NK-92 (cell line): Measurements from ENCODE around the gene ATP6V1F.

Experiments
- DNase-seq: peaks from one replicate; lab custom pipeline; 2025; ENCODE audit not compliant: unreplicated experiment; lab: John Stamatoyannopoulos, UW

ATP6V1F gene

DNA sequence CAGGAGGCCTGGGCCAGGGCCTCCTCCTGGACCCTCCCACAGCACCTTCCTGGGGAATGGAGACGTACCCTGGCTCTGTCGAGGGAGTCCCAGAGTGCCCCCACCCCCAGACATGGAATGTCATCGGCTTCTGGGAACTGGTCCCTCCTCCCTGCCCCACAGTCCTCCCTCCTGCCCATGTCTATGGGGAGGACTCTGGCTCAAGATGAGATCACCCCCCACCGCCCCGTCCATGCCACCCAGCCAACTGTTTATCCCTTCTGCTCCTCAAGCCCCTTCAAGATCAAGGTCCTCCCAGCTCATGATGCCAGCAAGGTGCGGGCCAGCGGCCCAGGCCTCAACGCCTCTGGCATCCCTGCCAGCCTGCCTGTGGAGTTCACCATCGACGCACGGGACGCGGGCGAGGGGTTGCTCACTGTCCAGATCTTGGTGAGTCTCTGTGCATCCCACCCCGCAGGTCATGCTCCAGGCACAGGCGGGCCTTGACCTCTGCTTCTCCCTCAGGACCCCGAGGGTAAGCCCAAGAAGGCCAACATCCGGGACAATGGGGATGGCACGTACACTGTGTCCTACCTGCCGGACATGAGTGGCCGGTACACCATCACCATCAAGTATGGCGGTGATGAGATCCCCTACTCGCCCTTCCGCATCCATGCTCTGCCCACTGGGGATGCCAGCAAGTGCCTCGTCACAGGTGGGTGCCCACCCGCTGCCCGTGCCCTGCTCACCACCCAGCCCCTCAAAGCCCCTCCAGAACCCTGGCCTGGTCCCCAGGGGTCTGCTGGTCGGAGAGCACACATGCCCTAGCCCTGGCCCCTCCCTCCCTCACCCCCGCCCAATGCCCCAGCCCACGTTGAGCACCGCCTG, 14.1 kb upstream of the ATP6V1F start:
- DNase-seq = no peak

GRCh38 chr7:128849156-128849515, 13.5 kb upstream of the ATP6V1F start:
- no peak for DNase-seq

- no peak for DNase-seq
These were observed 12.7 kb upstream of the ATP6V1F start for GRCh38 chr7:128849804-128850490.

GRCh38 chr7:128852537-128853254, 10.0 kb upstream of the ATP6V1F start:
- no peak for DNase-seq

- DNase-seq = no peak
These were observed 8.9 kb upstream of the ATP6V1F start for GRCh38 chr7:128853799-128854198.

- no peak for DNase-seq
These were observed 8.3 kb upstream of the ATP6V1F start for GRCh38 chr7:128854396-128854795.

- DNase-seq = no peak
These were observed 7.1 kb upstream of the ATP6V1F start for GRCh38 chr7:128855559-128855958.

GRCh38 chr7:128856001-128856718, 6.5 kb upstream of the ATP6V1F start:
- DNase-seq = no peak

DNA sequence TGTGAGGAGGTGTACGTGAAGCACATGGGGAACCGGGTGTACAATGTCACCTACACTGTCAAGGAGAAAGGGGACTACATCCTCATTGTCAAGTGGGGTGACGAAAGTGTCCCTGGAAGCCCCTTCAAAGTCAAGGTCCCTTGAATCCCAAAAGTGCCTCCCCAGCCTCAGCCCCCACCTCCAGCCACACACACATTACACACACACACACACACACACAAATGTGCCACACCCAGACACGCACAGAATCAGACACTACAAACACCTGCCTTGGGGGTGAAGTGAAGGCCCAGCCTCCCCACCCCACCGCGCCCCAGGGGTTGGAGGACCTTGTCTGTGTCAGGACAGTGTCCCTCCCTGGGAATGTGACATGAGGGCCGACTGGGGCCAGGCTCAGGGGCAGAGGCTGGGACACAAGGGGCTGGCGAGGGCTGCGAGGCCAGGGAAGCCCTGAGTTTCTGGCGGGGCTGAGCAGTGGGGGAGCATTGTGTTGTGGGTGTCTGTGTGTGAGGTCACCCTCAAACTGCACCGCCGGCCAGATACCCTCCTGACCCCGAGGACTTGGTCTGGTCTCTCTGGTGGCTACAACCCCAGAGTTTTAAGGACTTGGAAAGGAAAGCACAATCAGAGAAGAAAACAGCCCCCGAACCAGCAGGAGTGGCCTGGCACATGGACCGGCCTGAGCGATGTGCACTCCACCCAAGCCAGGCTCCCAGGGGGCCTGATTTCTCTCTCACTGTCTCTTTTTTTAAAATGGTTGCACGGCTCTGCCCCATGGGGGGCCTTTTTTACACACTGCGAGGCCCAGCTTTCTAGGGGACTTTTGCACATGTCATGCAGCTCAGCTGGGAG, 4.0 kb upstream of the ATP6V1F start:
- no peak for DNase-seq

DNA sequence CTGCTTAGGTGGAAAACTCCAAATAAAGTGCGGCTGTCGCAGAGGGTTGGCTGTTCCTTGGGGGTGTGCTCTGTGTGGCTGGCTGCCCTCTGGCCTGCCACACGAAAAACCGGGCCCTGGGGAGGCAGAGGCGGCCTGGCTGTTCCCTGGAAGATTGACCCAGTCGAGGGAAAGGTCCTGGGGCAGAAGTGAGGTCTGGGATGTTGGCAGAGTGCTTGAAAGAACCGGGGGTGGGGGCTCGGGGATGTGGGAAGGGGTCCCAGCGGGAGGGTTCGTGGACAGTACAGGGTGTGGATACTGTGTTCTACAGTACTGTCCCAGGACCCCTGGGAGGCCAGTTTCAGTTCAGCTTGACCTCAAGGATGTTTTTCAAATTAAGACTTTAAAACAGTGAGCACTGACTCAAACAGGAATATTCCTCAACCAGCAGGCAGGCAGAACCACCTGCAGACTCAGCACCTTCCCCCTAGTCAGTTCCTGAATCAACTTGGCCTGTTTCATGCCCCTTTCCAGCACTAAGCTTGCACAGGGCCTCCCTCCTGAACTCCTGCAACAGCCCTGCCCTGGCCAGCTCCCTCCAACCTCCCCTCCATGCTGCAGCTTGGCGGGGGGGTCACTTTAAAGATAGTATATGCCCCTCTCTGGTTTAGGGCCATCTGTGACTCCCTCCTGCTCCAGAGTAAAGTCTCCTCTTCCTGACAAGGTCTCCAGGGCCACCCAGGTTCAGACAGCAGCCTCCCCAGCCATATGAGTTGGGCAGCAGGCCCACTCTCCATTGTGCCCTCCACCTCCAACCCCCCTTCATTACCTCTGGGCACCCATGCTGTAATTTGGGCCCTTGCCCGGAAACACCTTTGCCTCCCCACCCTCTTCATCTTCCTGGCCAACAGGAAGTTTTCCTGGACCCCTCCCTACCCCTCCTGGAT, 3.2 kb upstream of the ATP6V1F start:
- no peak for DNase-seq

DNA sequence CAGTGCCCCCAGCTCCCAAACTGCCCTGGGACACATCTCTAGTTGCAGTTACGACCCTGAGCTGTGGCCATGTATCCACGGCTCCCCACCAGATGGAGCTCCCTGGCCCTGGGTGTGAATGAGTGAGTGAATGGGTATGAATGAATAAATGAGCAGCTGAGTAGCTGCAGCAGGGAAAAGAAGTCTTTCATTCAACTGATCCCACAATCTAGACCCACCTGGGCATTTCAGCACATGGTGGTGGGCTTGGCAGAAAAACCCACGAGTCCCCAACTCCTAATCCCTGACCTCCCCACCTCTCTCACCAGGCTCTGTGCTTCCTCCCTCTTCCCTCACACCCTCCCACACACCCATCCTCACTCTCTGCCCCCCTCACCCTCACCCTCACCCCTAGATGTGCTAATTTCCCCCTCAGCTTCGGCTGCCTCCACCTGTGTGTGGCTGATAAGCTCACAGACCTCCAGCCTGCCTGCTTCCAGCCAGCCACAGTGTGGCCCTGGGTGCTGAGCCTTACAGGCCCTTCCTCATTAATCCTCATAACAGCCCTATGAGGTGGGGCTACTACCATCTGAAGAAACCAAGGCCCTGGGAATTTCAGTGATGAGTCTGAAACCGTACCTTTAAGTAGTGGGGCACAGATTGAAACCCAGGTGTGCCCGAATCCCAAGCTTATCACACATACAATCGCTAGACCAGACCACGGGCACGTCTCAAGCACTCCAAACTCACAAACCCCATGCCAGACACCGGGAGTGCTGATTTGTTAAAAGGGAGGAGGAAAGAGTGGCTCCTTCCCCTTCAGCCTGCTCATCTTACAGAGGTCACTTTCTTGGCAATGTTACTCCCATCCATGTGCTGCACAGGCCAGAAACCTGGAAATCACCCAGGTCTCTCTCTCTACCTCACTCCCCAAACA, 2.2 kb upstream of the ATP6V1F start:
- no peak for DNase-seq

DNA sequence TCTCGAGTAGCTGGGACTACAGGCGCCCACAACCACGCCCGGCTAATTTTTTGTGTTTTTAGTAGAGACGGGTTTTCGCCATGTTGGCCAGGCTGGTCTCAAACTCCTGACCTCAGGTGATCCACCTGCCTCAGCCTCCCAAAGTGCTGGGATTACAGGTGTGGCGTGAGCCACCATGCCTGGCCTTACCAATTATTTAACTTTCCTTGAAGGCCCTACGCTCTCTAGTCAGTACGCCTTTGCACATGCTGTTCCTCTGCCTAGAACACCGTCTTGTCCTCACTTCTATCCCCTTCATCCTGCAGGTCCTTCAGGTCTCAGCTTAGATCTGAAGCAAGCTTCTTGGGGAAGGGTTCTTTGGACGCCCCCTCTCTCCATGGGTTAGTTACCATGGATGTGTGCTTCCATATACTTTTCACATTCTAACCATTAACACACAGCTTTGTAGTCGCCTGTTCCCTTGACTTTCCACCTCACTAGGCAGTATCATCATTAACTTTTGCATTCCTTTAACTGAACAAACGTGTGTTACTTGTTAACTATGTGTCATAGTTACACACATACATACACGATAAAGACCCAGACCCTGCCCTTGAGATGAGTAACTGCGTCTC, 592 bp upstream of the ATP6V1F start:
- no peak for DNase-seq

DNA sequence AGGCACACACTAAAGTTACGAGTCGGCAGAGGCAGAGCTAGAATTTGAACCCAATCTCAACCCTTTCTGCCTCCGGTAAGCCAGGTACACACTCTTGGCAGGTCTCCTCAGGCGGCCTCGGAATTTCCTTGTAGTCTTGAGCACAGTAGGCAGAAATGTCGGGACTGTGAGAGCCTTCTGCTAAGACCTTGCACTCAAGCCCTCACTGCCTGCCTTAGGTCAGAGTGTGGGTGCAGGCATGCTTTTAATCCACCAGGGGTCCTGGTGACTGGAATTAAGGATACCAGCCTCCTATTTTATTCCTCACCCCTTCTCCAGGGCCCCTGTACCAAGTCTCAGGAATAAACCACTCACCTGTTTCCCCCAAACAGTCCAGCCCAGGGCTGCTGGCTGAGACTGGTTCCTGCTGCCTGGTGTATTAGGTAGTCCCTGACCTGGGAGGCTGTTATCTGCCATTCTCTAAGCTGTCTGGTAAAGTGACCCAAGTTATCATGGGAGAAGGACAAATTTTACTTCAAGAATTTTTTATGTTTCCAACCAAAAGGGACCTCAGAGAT, 855 bp downstream of the ATP6V1F start:
- DNase-seq = no peak

- DNase-seq = no peak
These were observed 2.6 kb downstream of the ATP6V1F start for GRCh38 chr7:128865303-128865702.

DNA sequence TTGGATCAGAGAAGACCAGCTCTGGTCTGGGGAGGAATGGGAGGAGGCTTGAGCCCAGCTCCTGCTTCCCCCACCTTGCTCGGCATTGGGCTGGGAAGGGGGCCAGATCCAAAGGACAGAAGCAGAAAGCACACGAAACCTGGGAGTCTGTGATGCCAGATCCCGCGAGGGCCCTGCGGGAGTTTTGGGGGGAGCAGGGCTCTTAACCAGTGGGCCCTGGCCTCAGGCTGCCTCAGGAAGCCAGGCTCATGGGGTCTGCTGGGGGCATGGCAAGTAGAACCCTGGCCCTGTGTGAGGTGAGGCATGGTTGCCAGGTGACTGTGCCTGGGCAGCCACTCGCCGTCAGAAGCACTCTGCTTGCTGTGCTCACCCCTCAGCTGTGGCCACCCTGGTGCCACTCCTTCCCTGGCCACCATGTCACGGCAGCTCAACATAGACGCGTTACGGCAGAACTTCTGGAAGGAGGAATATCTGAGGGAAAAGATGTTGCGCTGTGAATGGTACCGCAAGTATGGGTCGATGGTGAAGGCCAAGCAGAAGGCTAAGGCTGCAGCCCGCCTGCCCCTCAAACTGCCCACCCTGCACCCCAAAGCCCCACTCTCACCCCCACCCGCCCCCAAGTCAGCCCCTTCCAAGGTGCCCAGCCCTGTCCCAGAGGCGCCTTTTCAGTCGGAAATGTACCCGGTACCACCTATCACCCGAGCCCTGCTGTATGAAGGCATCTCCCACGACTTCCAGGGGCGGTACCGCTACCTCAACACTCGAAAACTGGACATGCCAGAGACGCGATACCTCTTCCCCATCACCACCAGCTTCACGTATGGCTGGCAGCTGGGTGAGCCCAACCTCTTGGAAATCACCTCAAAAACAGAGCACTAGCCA, 3.6 kb downstream of the ATP6V1F start:
- DNase-seq = no peak

DNA sequence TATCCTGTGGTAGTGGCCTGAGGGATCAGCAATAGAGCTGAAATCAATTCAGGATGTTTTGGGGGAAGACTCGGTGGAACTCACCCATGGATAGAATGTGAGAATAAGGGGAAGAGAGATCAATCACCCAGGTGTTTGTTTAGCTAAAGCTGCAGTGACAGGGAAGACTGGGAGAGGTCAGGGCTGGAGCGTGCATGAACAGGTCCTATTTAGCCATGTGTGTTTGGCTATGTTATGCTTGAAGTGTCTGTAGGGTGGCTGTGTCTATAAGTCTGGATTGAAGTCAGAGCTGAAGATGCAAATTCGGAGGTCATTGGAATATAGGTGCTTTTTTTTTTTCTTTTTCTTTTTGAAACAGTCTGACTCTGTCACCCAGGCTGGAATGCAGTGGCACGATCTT, 4.6 kb downstream of the ATP6V1F start:
- no peak for DNase-seq
